GM23338 (cell line): Measurements from ENCODE around the gene BHLHE23. TPM values are rescaled to one million over a fixed set of nuclear protein-coding genes. Genes with fewer than 3 reads are reported as not detected.

Experiments used
- ATAC-seq: fragments of 200-7000 bp; cut with Tn5 transposase; 3 replicates; pipeline ENCODE4 v1.9.1; 2020
- DNase-seq: peaks from one replicate; pipeline ENCODE4 v3.0.0-alpha.2; 2015; ENCODE audit warnings: low spot score
- H2AFZ ChIP-seq: fragments of 200-600 bp; sonication (generic); 2 replicates; pipeline ENCODE4 v1.8.0; 2016; ENCODE audit warnings: antibody characterized with exemption, mild to moderate bottlenecking, moderate library complexity
- H3F3A ChIP-seq: fragments of 200-600 bp; sonication (generic); replicated peaks from 2 replicates; pipeline ENCODE4 v1.8.0; 2017; ENCODE audit warnings: antibody characterized with exemption, mixed run types, low read depth
- H3K27ac ChIP-seq: fragments of 200-600 bp; sonication (generic); 2 replicates; pipeline ENCODE4 v1.6.1; 2016; ENCODE audit warnings: low read depth
- H3K27me3 ChIP-seq: fragments of 200-600 bp; sonication (generic); 2 replicates; pipeline ENCODE4 v1.8.0; 2016; ENCODE audit warnings: mild to moderate bottlenecking, mixed run types, moderate library complexity; ENCODE audit not compliant: insufficient read depth
- H3K36me3 ChIP-seq: fragments of 200-600 bp; sonication (generic); 2 replicates; pipeline ENCODE4 v1.8.0; 2016; ENCODE audit warnings: mild to moderate bottlenecking; ENCODE audit not compliant: insufficient read depth
- H3K4me1 ChIP-seq: fragments of 200-600 bp; sonication (generic); 2 replicates; pipeline ENCODE4 v1.8.0; 2016; ENCODE audit warnings: mild to moderate bottlenecking, moderate library complexity; ENCODE audit not compliant: insufficient read depth
- H3K4me2 ChIP-seq: fragments of 200-600 bp; sonication (generic); 2 replicates; pipeline ENCODE4 v1.7.1; 2017; ENCODE audit warnings: mixed run types
- H3K4me3 ChIP-seq: fragments of 200-600 bp; sonication (generic); 2 replicates; pipeline ENCODE4 v1.6.1; 2016; ENCODE audit warnings: mixed run types
- H3K79me2 ChIP-seq: fragments of 200-600 bp; sonication (generic); replicated peaks from 2 replicates; pipeline ENCODE4 v1.8.0; 2017; ENCODE audit warnings: mild to moderate bottlenecking; ENCODE audit not compliant: insufficient read depth
- H3K9me2 ChIP-seq: fragments of 200-600 bp; sonication (generic); 2 replicates; pipeline ENCODE4 v1.8.0; 2017; ENCODE audit not compliant: insufficient read depth
- H4K20me1 ChIP-seq: fragments of 200-600 bp; sonication (generic); replicated peaks from 2 replicates; pipeline ENCODE4 v1.8.0; 2017; ENCODE audit warnings: mild to moderate bottlenecking; ENCODE audit not compliant: insufficient read depth
- H3K27ac Mint-ChIP-seq: 2 replicates; pipeline ENCODE4 v1.8.0; 2020; ENCODE audit warnings: inconsistent platforms, mild to moderate bottlenecking, moderate library complexity, mixed read lengths
- H3K27me3 Mint-ChIP-seq: 3 replicates; pipeline ENCODE4 v1.8.0; 2022; ENCODE audit warnings: low read depth, mild to moderate bottlenecking, moderate library complexity, mixed read lengths, inconsistent platforms; ENCODE audit not compliant: insufficient read depth, poor library complexity
- H3K36me3 Mint-ChIP-seq: 3 replicates; pipeline ENCODE4 v1.8.0; 2021; ENCODE audit warnings: low read depth, mild to moderate bottlenecking, inconsistent platforms, moderate library complexity, mixed read lengths
- H3K4me1 Mint-ChIP-seq: 3 replicates; pipeline ENCODE4 v1.8.0; 2020; ENCODE audit warnings: mild to moderate bottlenecking, inconsistent platforms, mixed read lengths
- H3K4me3 Mint-ChIP-seq: 3 replicates; pipeline ENCODE4 v1.8.0; 2021; ENCODE audit warnings: moderate library complexity, mild to moderate bottlenecking, inconsistent platforms, mixed read lengths
- H3K9me3 Mint-ChIP-seq: 3 replicates; pipeline ENCODE4 v1.8.0; 2020; ENCODE audit warnings: moderate library complexity, mild to moderate bottlenecking, inconsistent platforms, mixed read lengths
- CTCF ChIP-seq, 2 experiments: fragments of 200-600 bp in 1 of 2; sonication (generic) in 1 of 2; conservative IDR thresholded peaks; 2 replicates each; pipeline versions ENCODE4 v1.5.1 to v1.6.1; 2016 to 2017; ENCODE audit warnings: antibody characterized with exemption in 2 of 2, low read depth in 2 of 2, mild to moderate bottlenecking in 2 of 2, moderate library complexity in 1 of 2
- ETS1 ChIP-seq: IDR thresholded peaks from 2 replicates; pipeline ENCODE4 v1.6.1; 2016; ENCODE audit warnings: antibody characterized with exemption
- EZH2 ChIP-seq: fragments of 200-600 bp; sonication (generic); IDR thresholded peaks from one replicate; pipeline ENCODE4 v1.8.0; 2017; ENCODE audit warnings: antibody characterized with exemption, mild to moderate bottlenecking, low read depth; ENCODE audit not compliant: unreplicated experiment
- EZH2phosphoT487 ChIP-seq: fragments of 200-600 bp; sonication (generic); IDR thresholded peaks from one replicate; pipeline ENCODE4 v1.8.1; 2018; ENCODE audit warnings: antibody characterized with exemption; ENCODE audit not compliant: unreplicated experiment
- JUNB ChIP-seq: IDR thresholded peaks from one replicate; pipeline ENCODE4 v1.6.1; 2016; ENCODE audit warnings: antibody characterized with exemption; ENCODE audit not compliant: unreplicated experiment
- POLR2AphosphoS5 ChIP-seq: IDR thresholded peaks from 2 replicates; pipeline ENCODE4 v1.6.1; 2016; ENCODE audit warnings: antibody characterized with exemption, low read depth
- STAT1 ChIP-seq: IDR thresholded peaks from one replicate; pipeline ENCODE4 v1.6.1; 2016; ENCODE audit warnings: antibody characterized with exemption; ENCODE audit not compliant: unreplicated experiment
- ZNF114 ChIP-seq: fragments of 250-450 bp; sonication (Bioruptor Pico); IDR thresholded peaks from 2 replicates; pipeline ENCODE4 v1.5.0; 2020; ENCODE audit warnings: mild to moderate bottlenecking, moderate library complexity
- ZNF331 ChIP-seq: fragments of 250-450 bp; sonication (Bioruptor Pico); IDR thresholded peaks from 2 replicates; pipeline ENCODE4 v1.5.0; 2020; ENCODE audit warnings: low read depth, mild to moderate bottlenecking, moderate library complexity
- ZNF462 ChIP-seq: fragments of 250-450 bp; sonication (Bioruptor Pico); IDR thresholded peaks from 2 replicates; pipeline ENCODE4 v1.5.0; 2020; ENCODE audit warnings: mild to moderate bottlenecking, moderate library complexity
- polyA plus RNA-seq: library from polyadenylated mRNA; unstranded; fragments of >200 nt; fragmentation: Nextera tagmentation; extraction: Ambion mirVana; gene quantifications from 2 replicates; pipeline ENCODE4 v1.2.1, GENCODE V29; 2016
- total RNA-seq: library from RNA; depleted of rRNA; stranded (reverse); fragments of >200 nt; shearing (Covaris generic); gene quantifications from 2 replicates; pipeline ENCODE4 v1.2.3, GENCODE V29; 2014
- TF ChIP-seq, protein P1 (sequence below): IDR thresholded peaks from one replicate; pipeline ENCODE4 v1.6.1; 2018; ENCODE audit warnings: antibody characterized with exemption; ENCODE audit not compliant: unreplicated experiment

The BHLHE23 gene
- total and polyA plus RNA-seq, 2 experiments from 2014 or later, result 0.52 to 5.0 TPM

- H3K9me3 Mint-ChIP-seq, result peaks cover 20% of the 10 kb centered on the region; the same call in 2 of the 3 replicates
- no peak for ATAC-seq
- peaks cover 9% of the 10 kb centered on the region for H3K27me3 Mint-ChIP-seq
- Histone ChIP-seq H3K4me3 (no peak overlapping the region), H3K79me2 (no peaks in the 10 kb centered on the region), H3K27me3 (no peaks in the 10 kb centered on the region), H2AFZ (no peak overlapping the region), H3K27ac (no peak overlapping the region), H3K36me3 (no peaks in the 10 kb centered on the region), H3F3A (0 out of 2 replicates have a peak, but pooled peaks cover 3% of the 10 kb centered on the region), H3K4me2 (no peak overlapping the region), H3K9me2 (no peaks in the 10 kb centered on the region), H3K4me1 (no peaks in the 10 kb centered on the region), H4K20me1 (no peaks in the 10 kb centered on the region)
- H3K4me3 Mint-ChIP-seq, result no peak overlapping the region
- TF ChIP-seq EZH2, result no peak
- TF ChIP-seq JUNB, result no peak
- TF ChIP-seq EZH2phosphoT487, result no peak
- TF ChIP-seq ZNF462, result no peak
- TF ChIP-seq POLR2AphosphoS5, result no peak
- TF ChIP-seq STAT1, result no peak
- no peak for TF ChIP-seq ZNF331 (CRISPR knock-in tag)
- TF ChIP-seq, protein P1, sequence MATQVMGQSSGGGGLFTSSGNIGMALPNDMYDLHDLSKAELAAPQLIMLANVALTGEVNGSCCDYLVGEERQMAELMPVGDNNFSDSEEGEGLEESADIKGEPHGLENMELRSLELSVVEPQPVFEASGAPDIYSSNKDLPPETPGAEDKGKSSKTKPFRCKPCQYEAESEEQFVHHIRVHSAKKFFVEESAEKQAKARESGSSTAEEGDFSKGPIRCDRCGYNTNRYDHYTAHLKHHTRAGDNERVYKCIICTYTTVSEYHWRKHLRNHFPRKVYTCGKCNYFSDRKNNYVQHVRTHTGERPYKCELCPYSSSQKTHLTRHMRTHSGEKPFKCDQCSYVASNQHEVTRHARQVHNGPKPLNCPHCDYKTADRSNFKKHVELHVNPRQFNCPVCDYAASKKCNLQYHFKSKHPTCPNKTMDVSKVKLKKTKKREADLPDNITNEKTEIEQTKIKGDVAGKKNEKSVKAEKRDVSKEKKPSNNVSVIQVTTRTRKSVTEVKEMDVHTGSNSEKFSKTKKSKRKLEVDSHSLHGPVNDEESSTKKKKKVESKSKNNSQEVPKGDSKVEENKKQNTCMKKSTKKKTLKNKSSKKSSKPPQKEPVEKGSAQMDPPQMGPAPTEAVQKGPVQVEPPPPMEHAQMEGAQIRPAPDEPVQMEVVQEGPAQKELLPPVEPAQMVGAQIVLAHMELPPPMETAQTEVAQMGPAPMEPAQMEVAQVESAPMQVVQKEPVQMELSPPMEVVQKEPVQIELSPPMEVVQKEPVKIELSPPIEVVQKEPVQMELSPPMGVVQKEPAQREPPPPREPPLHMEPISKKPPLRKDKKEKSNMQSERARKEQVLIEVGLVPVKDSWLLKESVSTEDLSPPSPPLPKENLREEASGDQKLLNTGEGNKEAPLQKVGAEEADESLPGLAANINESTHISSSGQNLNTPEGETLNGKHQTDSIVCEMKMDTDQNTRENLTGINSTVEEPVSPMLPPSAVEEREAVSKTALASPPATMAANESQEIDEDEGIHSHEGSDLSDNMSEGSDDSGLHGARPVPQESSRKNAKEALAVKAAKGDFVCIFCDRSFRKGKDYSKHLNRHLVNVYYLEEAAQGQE, result no peak
- no peak for TF ChIP-seq CTCF (conservative IDR thresholded peaks at IDR 0.05; ENCODE audit: low read depth in 2 of 2)
- no peak for TF ChIP-seq ZNF114 (CRISPR knock-in tag)
- no peak for TF ChIP-seq ETS1
- no peak overlapping the region for H3K27ac Mint-ChIP-seq
- DNase-seq, result no peak
- peaks cover 10% of the 10 kb centered on the region for H3K4me1 Mint-ChIP-seq
- peaks cover 9% of the 10 kb centered on the region; the same call in 1 of the 3 replicates for H3K36me3 Mint-ChIP-seq
Observed at GRCh38 chr20:63049191-63049518, 42.4 kb upstream of the BHLHE23 start.
